ENCODE data around the gene ALDH1L2.

Gene ALDH1L2

GRCh38 chr12:105026411-105026810 is 57.8 kb downstream of the ALDH1L2 start:
- no peak for DNase-seq (ENCODE audit: low read depth)
- no peak for TF ChIP-seq CTCF (IDR thresholded peaks at IDR 0.05; ENCODE audit: control insufficient read depth, insufficient read depth, low read depth, low read length, missing control alignments)
- H3K4me3 ChIP-seq (ENCODE audit: control insufficient read depth, low read depth, low read length) = no peak overlapping the region

- no peak overlapping the region for H3K4me3 ChIP-seq (ENCODE audit: control insufficient read depth, low read depth, low read length)
- TF ChIP-seq CTCF (IDR thresholded peaks at IDR 0.05; ENCODE audit: control insufficient read depth, insufficient read depth, low read depth, low read length, missing control alignments) = no peak
- DNase-seq (ENCODE audit: low read depth) = peak; percentile 17
Observed at GRCh38 chr12:105025890-105026289, 58.4 kb downstream of the ALDH1L2 start.

- DNase-seq (ENCODE audit: low read depth) = no peak
- no peak for TF ChIP-seq CTCF (IDR thresholded peaks at IDR 0.05; ENCODE audit: control insufficient read depth, insufficient read depth, low read depth, low read length, missing control alignments)
- no peak overlapping the region for H3K4me3 ChIP-seq (ENCODE audit: control insufficient read depth, low read depth, low read length)
Observed at GRCh38 chr12:105024928-105025327, 59.3 kb downstream of the ALDH1L2 start.

- no peak overlapping the region for H3K4me3 ChIP-seq (ENCODE audit: control insufficient read depth, low read depth, low read length)
- no peak for TF ChIP-seq CTCF (IDR thresholded peaks at IDR 0.05; ENCODE audit: control insufficient read depth, insufficient read depth, low read depth, low read length, missing control alignments)
- no peak for DNase-seq (ENCODE audit: low read depth)
Observed at GRCh38 chr12:105020241-105020962, 63.9 kb downstream of the ALDH1L2 start.

GRCh38 chr12:105018776-105019175 is 65.5 kb downstream of the ALDH1L2 start:
- no peak for DNase-seq (ENCODE audit: low read depth)
- TF ChIP-seq CTCF (IDR thresholded peaks at IDR 0.05; ENCODE audit: control insufficient read depth, insufficient read depth, low read depth, low read length, missing control alignments) = no peak
- H3K4me3 ChIP-seq (ENCODE audit: control insufficient read depth, low read depth, low read length) = no peak overlapping the region

GRCh38 chr12:105018012-105018411 is 66.2 kb downstream of the ALDH1L2 start:
- TF ChIP-seq CTCF (IDR thresholded peaks at IDR 0.05; ENCODE audit: control insufficient read depth, insufficient read depth, low read depth, low read length, missing control alignments) = no peak
- no peak overlapping the region for H3K4me3 ChIP-seq (ENCODE audit: control insufficient read depth, low read depth, low read length)
- DNase-seq (ENCODE audit: low read depth) = no peak
